ENCODE data around the gene TIGD3.

TIGD3 gene

DNA sequence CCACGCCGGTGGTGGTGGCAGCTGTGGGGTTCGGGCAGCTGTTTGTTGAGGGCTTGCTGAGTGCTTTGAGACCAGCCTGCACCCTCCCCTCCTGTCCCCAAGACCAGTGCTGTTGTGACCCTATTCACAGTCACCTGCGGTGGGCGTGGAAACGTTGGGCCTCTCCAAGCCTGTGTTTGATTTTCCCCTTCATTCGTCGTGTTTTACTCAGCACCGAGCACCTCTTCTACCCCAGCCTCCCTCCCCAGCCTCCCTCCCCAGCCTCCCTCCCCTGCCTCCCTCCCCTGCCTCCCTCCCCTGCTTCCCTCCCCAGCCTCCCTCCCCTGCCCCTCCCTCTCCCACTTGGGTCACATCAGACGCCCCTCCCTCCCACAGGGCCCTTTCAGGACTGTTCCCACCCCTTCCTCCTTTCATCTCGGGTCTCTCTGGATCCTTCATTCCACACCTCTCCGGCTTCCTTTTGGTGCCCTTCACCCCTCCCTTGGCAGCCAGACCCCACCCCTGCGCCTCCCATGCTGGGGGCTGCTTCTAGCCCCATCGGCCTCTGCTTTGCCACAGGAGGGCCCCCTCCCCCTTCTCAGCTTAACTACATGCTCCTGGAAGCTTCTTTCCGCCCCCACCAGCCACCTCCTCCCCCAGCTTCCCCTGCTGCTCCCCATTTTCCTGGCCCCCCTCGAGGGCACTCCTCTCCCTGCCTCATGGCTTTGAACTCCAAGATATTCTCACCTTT lies 46.7 kb downstream of the TIGD3 start:
- ChIA-PET POLR2A (ENCODE audit: low non-redundant PET) (no interaction called here), CTCF (interaction anchor here (0.7 to 2.5 kb wide), 2 partner anchors 14 kb away, joined by 5 to 7 read pairs; no protein-coding TSS in a partner anchor)
- TF ChIP-seq, protein P1, sequence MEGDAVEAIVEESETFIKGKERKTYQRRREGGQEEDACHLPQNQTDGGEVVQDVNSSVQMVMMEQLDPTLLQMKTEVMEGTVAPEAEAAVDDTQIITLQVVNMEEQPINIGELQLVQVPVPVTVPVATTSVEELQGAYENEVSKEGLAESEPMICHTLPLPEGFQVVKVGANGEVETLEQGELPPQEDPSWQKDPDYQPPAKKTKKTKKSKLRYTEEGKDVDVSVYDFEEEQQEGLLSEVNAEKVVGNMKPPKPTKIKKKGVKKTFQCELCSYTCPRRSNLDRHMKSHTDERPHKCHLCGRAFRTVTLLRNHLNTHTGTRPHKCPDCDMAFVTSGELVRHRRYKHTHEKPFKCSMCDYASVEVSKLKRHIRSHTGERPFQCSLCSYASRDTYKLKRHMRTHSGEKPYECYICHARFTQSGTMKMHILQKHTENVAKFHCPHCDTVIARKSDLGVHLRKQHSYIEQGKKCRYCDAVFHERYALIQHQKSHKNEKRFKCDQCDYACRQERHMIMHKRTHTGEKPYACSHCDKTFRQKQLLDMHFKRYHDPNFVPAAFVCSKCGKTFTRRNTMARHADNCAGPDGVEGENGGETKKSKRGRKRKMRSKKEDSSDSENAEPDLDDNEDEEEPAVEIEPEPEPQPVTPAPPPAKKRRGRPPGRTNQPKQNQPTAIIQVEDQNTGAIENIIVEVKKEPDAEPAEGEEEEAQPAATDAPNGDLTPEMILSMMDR (conservative IDR thresholded peaks at IDR 0.05; ENCODE audit: low read depth): no peak

DNA sequence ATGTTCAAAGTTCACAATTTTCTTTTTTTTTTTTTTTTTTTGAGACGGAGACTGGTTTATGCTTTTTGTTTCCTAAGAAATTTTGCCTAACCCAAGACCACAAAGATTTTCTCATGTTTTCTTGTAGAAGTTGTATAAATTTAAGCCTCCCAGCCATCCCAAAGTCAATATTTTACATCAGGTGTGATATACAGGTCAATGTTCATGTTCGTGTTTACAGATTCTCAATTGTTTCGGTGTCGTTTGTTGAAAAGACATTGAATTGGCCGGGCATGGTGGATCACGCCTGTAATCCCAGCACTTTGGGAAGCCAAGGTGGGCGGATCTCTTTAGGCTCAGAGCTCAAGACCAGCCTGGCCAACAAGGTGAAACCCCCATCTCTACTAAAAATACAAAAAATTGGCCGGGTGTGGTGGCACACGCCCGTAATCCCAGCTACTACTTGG lies 47.3 kb downstream of the TIGD3 start:
- DNase-seq (ENCODE audit: low spot score): no peak
- ChIA-PET CTCF (interaction anchor here (2.5 kb wide), 1 partner anchor 14 kb away, joined by 7 read pairs; no protein-coding TSS in a partner anchor), POLR2A (ENCODE audit: low non-redundant PET) (no interaction called here)
- peak overlapping the region; percentile 30; the same call in 1 of the 2 replicates for H3K27ac ChIP-seq
- TF ChIP-seq, protein P1 (conservative IDR thresholded peaks at IDR 0.05; ENCODE audit: low read depth): no peak

More for the DNA sequence above, 46.7 kb downstream of the TIGD3 start:
- no peak for DNase-seq (ENCODE audit: low spot score)
- peak overlapping the region; percentile 15 for H3K27ac ChIP-seq

DNA sequence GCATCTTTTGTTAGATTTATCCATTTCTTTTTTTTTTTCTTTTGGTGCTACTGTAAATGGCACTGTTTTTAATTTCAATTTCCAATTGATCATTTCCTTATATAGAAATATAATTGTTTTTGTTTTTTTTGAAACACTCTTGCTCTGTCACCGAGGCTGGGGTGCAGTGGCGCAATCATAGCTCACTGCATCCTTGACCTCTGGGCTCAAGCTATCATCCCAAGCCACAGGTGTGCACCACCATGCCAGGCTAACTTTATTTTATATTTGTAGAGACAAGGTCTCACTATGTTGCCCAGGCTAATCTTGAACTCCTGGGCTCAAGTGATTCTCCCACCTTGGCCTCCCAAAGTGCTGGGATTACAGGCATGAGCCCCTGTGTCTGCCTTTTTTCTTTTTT lies 48.2 kb downstream of the TIGD3 start:
- CTCF ChIA-PET: interaction anchor here (2.5 to 3.1 kb wide), 2 partner anchors 13 kb away, joined by 7 to 19 read pairs; no protein-coding TSS in a partner anchor
- POLR2A ChIA-PET (ENCODE audit: low non-redundant PET): no interaction called here
- peak overlapping the region; percentile 32; the same call in 1 of the 2 replicates for H3K27ac ChIP-seq
- TF ChIP-seq, protein P1 (conservative IDR thresholded peaks at IDR 0.05; ENCODE audit: low read depth): no peak
- DNase-seq (ENCODE audit: low spot score): no peak

DNA sequence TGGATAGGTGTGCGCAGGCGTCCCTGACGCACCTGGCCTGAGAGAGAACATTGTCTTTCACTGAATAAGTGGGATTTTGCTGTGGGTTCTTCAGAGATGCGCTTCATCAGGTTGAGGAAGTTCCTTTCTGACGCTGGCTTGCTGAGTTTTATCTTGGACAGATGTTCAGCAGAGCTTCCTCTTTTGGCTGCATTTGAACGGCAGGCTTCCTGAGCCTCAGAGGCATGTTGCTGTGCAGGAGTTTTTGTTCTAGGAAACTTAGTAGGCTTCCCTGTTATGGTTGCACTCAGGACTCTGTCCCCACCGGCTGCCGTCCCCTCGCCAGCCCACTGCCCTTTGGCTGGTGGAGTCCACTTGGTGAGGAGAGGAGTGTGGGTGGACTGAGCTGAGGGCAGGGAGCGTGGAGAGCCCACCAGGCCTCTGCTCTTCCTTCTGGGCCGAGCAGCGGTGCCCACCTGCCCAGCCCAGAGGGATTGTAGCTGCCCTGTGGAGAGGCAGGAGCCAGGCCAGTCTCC lies 49.1 kb downstream of the TIGD3 start:
- DNase-seq (ENCODE audit: low spot score): no peak
- CTCF ChIA-PET: interaction anchor here (0.8 to 3.1 kb wide), 2 partner anchors 13 to 16 kb away, joined by 3 to 19 read pairs; no protein-coding TSS in a partner anchor

DNA sequence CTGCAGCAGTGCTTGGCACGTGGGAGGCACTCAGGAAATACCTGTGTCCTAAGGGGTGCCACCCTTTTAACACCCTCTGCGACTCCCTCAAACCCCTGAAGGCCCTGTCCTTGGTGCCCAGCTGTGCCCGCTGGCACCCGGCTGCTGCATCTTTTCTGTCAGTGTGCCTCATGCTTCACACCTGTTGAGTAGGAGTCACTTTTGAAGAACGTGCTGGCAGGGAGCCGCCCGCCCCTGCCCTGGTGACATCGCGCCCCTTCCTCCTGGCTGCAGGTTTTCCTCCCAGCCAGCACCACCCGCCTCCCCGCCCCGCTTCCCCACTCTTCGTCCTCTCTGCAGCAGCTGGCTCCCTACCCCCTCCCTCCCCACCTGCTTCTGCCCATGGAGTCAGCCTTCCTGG lies 49.7 kb downstream of the TIGD3 start:
- TF ChIP-seq, protein P1 (conservative IDR thresholded peaks at IDR 0.05; ENCODE audit: low read depth): no peak
- DNase-seq (ENCODE audit: low spot score): no peak
- CTCF ChIA-PET: interaction anchor here (0.8 to 3.1 kb wide), 2 partner anchors 12 to 45 kb away, joined by 3 to 19 read pairs; no protein-coding TSS in a partner anchor
- H3K27ac ChIP-seq: peak overlapping the region; percentile 32
- POLR2A ChIA-PET (ENCODE audit: low non-redundant PET): interaction anchor here (0.6 kb wide), 1 partner anchor 20 kb away, joined by 3 read pairs; no protein-coding TSS in a partner anchor

More for the DNA sequence above, 49.1 kb downstream of the TIGD3 start:
- TF ChIP-seq, protein P1 (conservative IDR thresholded peaks at IDR 0.05; ENCODE audit: low read depth): no peak
- POLR2A ChIA-PET (ENCODE audit: low non-redundant PET): no interaction called here
- peak overlapping the region; percentile 32 for H3K27ac ChIP-seq

DNA sequence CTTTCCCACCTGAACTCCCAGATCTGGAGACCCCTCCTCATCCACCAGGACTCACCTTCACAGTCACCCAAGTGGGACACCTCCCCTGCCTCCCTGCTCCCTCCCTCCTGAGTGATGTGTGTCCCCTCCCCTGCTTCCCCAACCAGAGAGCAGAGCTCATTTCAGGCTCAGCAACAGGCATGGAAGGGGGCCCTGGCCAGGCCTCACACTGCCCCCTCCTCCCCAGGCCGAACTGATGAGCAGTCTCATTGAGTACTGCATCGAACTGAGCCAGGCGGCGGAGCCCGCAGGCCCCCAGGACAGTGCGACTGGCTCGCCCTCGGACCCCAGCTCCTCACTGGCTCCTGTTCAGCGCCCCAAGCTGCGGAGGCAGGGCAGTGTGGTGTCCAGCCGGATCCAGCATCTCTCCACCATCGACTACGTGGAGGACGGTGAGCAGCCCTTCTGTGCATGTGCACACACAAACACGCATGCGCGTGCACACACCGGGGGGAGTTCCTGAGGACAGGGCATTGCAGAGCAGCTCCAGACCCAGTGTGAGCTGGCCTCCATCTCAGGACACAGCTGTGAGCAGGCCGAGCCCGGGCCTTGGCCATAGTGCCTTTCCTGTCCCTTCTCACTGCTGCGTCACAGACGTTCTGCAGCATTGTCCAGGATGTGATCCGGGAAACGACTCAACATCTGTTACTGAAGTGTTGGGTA lies 50.2 kb downstream of the TIGD3 start:
- ChIA-PET CTCF (interaction anchor here (0.8 to 3.1 kb wide), 2 partner anchors 11 to 46 kb away, joined by 3 to 19 read pairs; no protein-coding TSS in a partner anchor), POLR2A (ENCODE audit: low non-redundant PET) (interaction anchor here (0.6 kb wide), 1 partner anchor 19 kb away, joined by 3 read pairs; no protein-coding TSS in a partner anchor)
- DNase-seq (ENCODE audit: low spot score): no peak
- H3K27ac ChIP-seq: peak overlapping the region; percentile 32; the same call in 1 of the 2 replicates
- TF ChIP-seq, protein P1 (conservative IDR thresholded peaks at IDR 0.05; ENCODE audit: low read depth): no peak

Data from RWPE1 (cell line).